Forelimb muscle (tissue), 1 donor: Measurements from ENCODE around the gene EVI2A. TPM values are rescaled to one million over a fixed set of nuclear protein-coding genes. Genes with fewer than 3 reads are reported as not detected.
"Not testable (repeated sequence)": the region's sequence is repeated elsewhere in the genome, so short reads cannot be mapped to it uniquely, and the experiment has no call there.

Source experiments
- DNase-seq: peaks from one replicate; pipeline ENCODE4 v3.0.0-alpha.2; 2013; ENCODE audit warnings: low read depth
- polyA plus RNA-seq: library from polyadenylated mRNA; unstranded; fragments of 120-200 nt; gene quantifications from one replicate; pipeline ENCODE4 v1.2.1, GENCODE V29; 2013; ENCODE audit not compliant: insufficient read length

Gene EVI2A
- polyA plus RNA-seq, 1 donor: 1.9 TPM

DNA sequence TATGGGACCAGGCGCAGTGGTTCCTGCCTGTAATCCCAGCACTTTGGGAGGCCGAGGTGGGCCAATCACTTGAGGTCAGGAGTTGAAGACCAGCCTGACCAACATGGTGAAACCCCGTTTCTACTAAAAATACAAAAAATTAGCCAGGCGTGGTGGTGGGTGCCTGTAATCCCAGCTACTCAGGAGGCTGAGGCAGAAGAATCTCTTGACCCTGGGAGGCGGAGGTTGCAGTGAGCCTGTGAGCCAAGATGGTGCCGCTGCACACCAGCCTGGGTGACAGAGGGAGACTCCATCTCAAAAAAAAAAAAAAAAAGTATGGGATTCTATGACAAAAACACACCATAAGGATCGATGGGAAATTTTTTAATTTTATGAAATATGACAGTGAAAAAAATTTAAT lies 9.2 kb downstream of the EVI2A start:
- DNase-seq: not testable (repeated sequence)

DNA sequence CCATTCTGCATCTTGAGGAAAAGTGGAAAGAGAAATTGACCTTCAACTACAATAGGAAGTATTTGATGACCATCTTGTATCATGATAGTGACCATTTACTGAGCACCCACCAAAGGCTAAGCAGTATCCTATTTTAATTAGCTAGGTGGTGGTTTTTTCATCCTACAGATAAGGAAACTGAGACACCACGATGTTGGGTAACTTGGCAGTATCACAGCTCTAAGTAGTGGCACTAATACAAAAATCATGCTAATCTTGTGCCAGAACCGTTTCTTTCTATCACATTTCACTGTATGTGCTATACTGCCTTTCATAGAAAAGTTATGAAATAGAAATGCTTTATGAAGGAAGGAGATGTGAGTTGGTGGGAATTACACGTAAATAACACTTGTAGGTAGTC lies 9.9 kb downstream of the EVI2A start:
- DNase-seq: no peak

DNA sequence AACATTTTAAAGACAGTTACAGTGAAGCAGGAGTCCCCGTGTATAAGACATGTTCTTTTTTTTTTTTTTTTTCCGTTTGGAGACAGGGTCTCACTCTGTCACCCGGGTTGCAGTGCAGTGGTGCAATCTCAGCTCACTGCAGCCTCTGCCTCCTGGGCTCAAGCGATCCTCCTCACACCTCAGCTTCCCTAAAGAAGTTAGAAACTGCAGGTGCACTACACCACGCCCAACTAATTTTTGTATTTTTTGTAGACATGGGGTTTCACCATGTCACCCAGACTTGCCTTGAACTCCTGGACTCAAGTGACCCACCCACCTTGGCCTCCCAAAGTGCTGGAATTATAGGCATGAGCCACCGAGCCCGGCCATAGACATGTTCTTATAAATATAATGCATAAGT lies 10.5 kb downstream of the EVI2A start:
- no peak for DNase-seq

DNA sequence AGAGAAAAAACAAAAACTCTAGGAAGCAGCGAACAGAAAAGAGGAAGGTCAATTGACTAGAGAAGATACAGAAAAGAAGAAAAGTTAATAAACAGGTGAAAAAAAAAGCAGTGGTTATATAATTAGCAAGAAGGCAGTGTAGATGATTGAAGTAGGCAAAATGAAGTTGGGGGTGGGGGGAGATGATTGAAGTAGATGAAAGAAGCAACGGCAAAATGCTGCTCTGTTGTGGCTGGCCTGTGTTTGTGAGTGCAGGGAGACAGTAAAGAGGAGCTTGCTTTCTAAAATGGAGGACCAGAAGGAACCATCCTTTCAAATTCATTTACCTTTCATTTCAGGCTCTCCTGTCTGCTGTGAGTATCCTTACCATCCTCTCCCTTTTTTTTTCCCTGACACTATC lies 11.2 kb downstream of the EVI2A start:
- no peak for DNase-seq

DNA sequence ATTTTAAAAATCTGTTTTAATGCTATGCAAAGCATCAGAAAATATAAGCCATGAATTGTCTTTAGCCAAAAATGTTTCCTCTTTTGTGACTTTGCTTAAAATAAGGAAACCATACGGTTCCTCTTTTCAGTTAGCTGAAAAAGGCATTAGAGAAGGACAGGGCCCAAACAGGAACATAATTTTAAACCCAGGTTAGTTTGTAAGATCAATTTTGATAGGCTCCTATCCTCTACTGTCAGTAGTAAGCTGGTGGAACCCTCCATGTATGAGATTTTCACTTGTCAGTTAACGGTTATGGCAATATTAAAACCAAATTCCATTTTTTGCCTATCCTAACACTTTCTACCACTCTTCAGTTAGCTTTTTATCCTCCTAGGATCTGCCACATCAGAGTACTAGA lies 11.9 kb downstream of the EVI2A start:
- DNase-seq: no peak

DNA sequence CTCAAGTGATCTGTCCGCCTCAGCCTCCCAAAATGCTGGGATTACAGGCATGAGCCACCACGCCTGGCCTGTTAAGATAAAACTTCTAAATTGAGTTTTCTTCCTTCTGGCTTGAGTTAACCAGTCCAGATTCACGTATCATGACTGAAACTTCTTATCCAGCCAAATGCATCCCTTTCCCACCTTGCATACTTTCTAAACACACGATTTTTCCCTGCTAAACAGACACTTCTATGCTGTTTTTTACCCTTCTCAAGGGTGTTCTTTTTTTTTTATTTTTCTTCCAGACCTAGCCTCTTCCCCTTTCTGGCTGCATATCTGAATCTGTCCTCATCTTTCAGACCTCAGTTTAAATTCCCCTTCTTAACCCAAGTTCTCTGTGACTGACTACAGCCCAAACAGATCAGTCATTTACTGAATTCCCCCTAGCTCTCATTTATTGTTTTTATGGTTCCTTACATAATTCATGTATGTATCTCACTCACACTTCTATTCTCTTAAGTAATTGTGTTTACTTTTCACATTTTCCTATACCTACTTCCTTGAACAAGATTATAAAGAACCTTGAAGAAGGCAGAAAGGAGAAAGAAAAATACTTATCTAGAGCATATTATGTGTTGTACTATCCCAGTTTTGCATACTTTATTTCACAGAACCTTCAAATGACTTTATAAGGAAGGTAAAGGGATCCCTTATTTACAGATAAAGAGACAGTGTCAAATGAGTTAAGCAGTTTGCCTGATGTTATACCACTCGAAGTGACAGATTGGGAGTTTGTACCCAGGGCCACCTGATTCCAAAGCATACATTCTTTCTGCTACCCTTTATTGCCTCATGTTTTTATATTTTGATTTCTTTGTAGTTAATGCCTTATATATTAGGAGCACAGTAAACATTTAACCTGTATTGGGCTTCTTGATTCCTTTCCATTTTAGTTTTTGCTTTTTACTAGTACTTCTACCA lies 12.8 kb downstream of the EVI2A start:
- no peak for DNase-seq

DNA sequence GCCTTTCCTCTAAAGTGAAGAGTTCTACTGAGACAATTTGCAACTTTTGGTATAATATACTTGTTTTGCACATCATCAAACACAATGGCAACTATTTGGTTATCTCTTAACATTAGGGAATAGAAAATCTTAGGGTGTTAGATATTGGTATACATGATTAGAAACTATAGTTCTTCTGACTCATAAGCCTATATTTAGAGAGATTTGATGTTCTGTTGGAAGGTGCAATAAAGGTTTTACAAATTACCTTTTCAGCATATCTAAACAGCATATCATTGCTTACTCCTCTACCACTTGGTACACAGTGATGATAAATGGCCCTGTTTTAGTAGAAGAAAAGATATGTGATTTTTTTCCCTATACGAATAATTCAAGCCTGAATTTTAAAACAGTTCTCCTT lies 13.8 kb downstream of the EVI2A start:
- DNase-seq: no peak

DNA sequence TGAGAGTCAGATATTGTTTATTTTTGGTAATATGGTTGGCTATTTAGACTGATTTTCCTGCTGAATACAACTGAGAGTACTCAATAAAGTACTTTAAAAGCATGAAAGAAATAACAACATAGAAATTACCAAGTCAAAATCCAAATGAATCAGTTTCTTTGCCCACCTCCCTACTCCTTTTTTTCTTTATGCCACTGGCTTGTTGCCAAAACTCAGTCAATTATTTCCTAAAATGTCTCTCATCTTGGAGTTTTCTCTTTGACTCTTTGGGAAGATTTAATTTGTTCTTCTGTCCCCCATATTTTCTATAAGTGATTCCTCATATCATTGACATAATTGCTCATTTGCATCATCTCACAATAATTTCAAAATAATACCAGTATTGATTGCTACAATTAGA lies 21.8 kb downstream of the EVI2A start:
- DNase-seq: no peak

DNA sequence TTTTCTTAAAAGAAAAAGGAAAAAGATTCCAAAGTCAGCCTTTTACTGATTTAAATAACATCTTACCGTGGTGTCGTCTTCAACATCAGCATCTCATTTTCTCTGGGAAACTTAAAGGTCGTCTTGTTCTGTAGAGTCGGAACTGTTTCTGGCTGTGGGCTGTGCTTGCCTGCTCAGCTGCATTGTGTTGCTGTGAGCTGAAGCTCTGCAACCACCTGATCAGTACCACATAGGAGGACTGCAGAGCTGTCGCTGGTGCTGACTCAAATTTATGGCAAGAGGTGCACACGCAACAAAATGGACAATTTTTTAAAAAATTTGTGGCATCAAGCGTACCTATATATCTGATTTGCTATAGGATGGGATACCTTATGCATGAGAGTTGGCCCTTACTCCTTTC lies 24.3 kb downstream of the EVI2A start, which contains the start of gene OMG:
TSS of gene OMG (minus strand) at position 150 of the 400 bp plus-strand sequence. CDS start 908 bp downstream, outside the sequence.
- DNase-seq: no peak

DNA sequence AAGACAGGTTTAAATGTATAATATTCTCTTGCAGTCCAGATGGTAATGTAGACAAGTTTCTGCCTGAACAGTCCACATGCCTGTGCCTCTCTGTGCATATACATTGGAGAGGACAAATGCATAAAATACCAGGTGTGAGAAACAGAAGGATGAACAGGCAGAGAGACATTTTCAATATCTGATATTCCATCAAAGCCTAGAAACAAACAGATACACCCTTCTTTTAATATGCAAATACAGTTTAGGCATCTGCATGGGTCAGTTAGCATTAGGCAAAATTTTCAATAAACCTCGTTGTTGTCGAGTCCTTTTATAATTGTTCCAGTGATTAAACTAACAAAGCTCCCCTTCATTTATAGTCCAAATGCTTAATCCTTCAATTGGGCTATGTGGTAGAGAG lies 25.3 kb downstream of the EVI2A start:
- DNase-seq: no peak

DNA sequence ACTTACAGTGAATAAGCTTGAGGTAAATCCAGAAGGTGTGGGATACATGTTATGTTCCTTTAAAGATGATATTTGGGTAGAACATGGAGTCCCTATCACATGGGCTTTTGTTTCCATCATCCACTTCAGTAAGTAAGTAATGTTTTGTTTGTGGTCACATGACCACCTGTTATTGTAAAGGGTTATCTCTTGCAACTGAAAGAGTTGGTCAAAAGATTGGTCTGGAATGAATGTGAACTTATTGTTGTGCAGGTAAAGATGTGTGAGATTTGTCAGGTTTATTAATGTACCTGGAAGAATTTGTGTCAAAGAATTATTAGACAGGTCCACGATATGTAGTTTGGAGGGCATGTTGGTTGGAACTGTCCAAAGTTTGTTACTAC lies 25.9 kb downstream of the EVI2A start:
- DNase-seq: no peak

DNA sequence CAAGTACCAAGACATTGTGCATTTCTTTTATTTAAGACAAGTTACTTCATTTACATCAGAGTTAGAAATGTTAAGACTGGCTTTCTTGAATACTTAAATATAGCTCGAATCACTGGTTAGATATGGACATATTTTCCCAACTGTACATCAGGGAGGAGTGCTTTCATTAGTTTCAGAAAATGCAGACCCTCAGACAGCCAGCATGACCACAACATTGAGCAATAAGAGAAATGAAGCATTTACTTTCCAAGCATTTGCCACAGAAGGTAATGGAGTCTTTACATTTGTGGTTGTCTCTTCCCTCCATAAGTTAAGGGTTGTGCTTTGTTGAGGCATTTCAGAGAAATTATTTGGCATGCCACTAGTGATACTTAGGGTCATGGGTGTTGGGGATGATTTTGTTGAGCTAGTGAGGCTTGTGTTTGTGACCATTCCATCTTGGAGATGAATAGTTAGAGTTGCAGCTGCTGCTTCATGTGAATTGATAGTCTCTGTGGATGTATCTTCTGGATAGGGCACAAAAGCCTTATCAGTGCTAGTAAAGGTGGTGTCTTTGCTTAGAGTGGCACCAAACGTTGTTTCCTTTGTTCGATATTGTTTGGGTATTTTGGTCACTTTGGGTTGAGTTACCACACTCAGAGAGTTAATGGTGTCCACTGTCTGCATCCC lies 26.5 kb downstream of the EVI2A start:
- no peak for DNase-seq

DNA sequence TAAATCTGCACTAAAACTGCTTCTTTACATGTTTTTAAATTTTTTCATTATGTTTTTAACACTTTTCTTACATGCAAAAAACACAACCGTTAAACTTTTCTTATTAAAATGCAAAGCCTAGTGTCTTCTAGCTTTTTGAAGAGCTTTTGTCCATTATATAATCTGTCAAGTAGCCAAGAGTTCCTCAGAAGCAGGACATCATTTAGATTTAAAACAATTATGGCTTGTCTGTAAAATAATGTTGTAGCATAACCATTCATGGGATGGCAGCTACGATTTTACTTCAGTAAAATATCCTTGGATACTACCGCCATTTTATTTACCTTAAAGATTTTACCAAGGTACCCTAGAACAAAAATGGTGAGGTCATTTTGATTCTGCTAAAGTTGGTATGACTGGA lies 27.2 kb downstream of the EVI2A start:
- no peak for DNase-seq

DNA sequence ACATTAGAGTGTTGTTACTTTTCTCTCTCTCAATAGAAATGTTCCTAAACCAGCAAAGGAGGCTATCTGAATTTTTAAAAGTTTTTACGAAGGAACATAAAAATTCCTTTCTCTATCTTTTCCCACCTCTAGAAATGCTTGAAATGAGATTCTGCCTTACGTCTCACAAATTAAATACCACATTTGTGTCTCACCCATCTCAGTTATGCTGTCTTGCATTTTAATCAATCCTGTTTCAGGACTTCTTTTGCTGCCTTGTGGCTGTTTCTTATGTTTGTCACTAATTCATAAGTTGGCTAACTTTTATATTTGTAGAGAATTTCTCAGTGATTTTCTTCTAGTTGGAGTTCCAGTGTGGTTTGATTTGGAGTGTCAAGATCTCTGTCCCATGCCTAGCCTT lies 27.8 kb downstream of the EVI2A start:
- no peak for DNase-seq

DNA sequence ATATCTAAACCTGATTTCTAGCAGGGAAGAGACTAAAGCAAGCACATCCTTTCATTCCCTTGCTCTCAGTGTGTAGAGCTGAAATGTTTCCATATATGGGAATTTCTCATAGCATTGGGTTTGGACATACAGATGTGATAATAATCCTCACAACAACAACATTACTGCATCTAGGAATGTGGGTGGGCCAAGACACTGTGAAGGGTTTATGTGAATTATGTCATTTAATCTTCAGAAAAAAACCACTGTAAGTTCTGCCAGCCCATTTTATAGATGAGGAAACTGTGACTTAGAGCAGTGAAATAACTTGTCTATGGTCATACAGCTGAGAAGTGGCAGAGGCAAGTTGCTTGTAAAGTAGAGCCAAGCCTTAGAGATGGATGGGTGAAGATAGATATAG lies 29.6 kb downstream of the EVI2A start:
- DNase-seq: no peak

DNA sequence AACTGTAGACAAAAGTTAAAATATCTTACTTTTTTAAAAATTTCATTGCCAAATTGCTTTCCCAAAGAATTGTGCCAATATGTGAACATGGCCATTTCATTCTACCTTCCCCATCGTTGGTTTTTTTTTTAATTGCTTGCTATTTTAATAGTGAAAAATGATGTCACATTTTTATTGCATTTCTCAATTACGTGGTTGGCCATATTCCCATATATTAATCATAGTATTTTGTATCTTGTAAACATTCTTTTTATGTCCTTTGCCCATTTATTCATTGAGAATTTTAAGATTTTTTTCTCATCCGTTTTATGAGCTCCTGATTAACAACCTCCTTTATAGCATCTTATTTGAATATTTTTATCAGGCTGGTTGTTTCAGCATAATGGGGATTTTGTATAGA lies 31.6 kb downstream of the EVI2A start:
- DNase-seq: no peak

DNA sequence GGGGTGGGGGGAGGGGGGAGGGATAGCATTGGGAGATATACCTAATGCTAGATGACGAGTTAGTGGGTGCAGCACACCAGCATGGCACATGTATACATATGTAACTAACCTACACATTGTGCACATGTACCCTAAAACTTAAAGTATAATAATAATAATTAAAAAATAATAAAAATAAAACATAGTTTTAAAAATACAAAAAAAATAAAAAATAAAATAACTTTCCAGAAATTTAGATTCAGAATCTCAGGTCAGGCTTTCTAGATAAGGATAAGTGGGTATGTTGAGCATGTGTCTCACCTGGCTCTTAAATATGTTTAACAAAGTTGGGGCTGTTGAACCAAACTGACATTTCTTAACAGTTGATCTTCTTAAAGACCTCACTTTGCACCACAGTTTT lies 33.5 kb downstream of the EVI2A start:
- DNase-seq: not testable (repeated sequence)

DNA sequence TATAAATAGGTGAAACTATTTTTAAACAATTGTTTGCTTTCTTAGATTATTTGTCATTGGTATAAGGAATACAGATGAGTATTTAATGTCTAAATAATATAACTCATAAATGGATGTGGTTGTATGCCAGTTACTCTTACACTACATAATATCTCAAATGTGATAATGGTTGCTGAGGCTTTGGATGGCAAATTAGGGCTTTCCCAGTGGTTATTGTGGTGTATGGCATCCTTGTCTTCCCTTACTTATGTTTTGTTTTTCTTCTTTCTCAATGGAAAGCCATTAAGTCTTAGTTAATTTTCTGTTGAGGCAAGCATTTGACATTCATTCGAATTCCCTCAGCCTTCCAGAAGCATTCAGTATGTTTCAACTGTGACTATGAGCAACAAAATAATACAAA lies 34.8 kb downstream of the EVI2A start:
- DNase-seq: no peak

DNA sequence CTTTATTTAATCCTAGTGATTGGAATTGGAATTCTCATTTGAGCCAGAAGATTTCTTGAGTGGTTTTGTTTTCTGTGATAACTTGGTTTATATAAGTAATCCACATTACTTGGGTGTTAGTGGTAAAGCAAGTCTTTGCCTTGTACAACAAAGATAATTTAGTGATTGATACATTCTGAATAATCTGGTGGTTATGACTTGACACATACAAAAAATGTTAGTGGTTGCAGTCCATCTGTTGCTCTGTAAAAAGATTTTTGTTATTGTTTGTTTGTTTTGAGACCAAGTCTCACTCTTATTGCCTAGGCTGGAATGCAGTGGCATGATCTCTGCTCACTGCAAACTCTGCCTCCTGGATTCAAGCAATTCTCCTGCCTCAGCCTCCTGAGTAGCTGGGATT lies 37.6 kb downstream of the EVI2A start:
- DNase-seq: no peak

DNA sequence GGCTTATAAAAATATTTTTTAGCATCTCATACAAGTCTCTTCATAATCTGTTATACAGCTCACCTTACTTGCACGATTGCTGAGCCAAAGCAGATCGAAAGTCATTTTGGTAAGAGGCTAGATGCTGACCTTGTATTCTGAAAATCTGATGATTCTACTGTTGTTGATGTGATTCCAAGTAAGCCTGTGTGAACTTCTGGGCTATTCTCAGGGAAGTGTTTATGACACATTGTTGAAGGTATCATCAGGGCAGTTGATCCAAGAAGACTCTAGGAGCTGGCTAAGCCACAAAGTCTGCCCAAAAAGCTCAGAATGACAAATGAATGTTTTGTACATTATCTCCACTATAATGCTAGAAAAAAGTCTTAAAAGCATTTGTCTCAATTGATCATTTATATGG lies 40.4 kb downstream of the EVI2A start:
- no peak for DNase-seq

DNA sequence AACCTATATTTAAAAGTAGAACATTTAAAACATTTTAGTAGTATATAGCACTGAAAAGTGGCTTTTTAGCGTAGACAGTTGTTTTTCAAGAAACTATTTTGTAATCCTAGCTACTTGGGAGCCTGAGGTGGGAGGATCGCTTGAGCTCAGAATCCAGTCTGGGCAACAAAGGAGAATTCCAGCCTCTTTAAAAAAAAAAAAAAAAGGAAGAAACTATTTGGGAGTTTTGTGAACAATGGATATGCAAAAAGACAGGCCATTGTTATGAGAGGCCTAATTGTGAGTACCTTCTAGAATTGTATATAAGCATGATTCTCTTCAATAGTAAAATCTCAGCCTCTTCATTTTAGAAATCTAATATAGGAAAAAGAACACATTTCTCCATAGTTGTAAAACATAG lies 42.0 kb downstream of the EVI2A start:
- no peak for DNase-seq

DNA sequence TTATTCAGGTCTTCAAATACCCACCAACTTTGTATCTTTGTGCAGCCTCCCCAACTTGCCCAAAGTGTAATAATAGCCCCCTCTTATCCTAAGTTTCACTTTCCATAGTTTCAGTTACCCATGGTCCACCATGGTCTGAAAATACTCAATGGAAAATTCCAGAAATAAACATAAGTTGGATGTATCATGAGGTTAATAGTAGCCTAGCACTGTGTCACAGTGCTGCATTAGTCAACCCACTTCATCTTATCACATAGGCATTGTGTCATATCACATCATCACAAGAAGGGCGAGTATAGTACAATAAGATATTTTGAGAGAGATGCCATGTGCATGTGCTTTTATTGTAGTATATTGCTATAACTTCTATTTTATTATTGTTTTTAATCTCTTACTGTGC lies 46.3 kb downstream of the EVI2A start:
- no peak for DNase-seq

DNA sequence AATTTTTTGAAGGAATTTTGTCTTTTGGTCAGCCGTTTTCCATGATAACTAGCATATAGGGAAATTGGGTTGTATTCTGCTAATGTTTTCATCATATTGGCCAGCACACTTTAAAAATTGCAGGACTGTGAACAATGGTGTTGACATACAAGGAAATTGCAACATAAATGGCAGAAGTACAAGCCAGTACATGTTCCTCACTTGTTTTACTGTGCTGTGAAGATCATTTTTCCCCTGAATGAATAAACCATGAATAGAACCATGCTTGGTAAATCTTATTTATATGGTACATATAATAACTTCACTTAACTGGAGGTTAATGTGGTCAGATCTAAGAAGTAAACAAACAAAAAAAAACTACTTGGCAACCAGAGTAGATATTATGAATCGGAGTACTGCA lies 47.2 kb downstream of the EVI2A start:
- peak; percentile 28 for DNase-seq
